Measurements from ENCODE around the gene CBX8. TPM values are rescaled to one million over a fixed set of nuclear protein-coding genes. Genes with fewer than 3 reads are reported as not detected.
"Not testable (repeated sequence)": the region's sequence is repeated elsewhere in the genome, so short reads cannot be mapped to it uniquely, and the experiment has no call there.

CBX8 gene
- total RNA-seq, 4 donors from 2014 or later = 0.84 to 4.2 (median 0.87) TPM; not detected in 1

DNA sequence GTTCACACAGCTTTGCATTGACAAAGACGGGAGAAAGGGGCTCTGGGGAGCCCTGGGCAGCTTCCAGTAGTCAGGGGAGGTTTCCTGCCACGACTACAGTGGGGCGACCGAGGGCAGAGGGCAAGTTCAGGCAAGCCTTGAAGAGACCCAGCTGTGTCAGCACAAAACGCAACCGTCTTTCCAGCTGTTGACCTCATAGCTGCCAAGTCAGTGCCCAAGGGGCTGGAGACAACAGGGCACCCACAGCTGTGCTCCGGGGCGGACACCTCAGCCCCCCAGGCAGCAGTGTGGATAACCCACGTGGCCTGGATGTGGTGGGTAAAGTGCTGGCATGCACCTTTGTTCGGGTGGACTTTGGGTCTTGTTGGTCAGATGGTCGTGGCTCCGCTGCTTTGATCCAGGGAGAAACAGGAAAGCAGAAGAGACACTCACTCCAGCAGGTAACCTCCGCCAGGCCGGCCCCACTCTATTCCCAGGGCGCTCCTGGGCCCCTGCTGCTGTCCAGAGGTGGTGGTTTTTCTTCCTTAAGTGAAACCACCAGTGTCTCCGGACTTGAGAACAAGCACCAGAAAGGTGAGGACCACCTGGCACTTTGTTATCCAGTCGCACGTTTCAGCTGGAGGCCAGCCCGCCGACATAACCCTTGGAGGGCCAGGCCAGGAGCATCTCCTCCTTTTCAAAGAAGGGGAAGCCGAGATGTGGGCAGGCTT lies 36.5 kb downstream of the CBX8 start:
- 70 to 74% methylated on average over 20 of the region's 21 CpGs for WGBS, 2 donors

DNA sequence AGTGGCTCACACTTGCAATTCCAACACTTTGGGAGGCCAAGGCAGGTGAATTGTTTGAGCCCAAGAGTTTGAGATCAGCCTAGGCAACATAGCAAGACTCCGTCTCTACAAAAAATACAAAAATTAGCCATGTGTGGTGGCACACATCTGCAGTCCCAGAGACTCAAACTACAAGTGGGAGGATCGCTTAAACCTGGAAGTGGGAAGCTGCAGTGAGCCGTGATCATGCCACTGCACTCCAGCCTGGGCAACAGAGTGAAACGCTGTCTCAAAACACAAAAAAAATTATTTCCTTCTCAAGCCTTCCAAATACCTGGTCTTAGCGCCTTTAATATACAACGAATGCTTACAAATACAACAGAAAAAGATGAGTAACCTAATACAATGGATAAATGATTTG lies 38.6 kb downstream of the CBX8 start:
- peaks cover 0 to 36% of the 10 kb centered on the region in 2 donors for H3K27me3 ChIP-seq
- DNase-seq (ENCODE audit: low spot score in 2 of 2) = no peak
- WGBS, 2 donors = 93 to 94% methylated on average over 6 of the region's 6 CpGs
- H3K4me1 ChIP-seq = no peaks in the 10 kb centered on the region
- H3K9me3 ChIP-seq = no peaks in the 10 kb centered on the region
- no peak overlapping the region for H3K27ac ChIP-seq
- H3K36me3 ChIP-seq = no peaks in the 10 kb centered on the region
- H3K4me3 ChIP-seq = no peak overlapping the region
- TF ChIP-seq, protein P1, sequence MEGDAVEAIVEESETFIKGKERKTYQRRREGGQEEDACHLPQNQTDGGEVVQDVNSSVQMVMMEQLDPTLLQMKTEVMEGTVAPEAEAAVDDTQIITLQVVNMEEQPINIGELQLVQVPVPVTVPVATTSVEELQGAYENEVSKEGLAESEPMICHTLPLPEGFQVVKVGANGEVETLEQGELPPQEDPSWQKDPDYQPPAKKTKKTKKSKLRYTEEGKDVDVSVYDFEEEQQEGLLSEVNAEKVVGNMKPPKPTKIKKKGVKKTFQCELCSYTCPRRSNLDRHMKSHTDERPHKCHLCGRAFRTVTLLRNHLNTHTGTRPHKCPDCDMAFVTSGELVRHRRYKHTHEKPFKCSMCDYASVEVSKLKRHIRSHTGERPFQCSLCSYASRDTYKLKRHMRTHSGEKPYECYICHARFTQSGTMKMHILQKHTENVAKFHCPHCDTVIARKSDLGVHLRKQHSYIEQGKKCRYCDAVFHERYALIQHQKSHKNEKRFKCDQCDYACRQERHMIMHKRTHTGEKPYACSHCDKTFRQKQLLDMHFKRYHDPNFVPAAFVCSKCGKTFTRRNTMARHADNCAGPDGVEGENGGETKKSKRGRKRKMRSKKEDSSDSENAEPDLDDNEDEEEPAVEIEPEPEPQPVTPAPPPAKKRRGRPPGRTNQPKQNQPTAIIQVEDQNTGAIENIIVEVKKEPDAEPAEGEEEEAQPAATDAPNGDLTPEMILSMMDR (IDR thresholded peaks at IDR 0.05) = no peak
- no peak for TF ChIP-seq EP300 (IDR thresholded peaks at IDR 0.05)
- TF ChIP-seq POLR2A (IDR thresholded peaks at IDR 0.05) = no peak

More for the DNA sequence above, 36.5 kb downstream of the CBX8 start:
- no peak for DNase-seq (ENCODE audit: low spot score in 2 of 2)
- Histone ChIP-seq H3K27ac (no peak overlapping the region), H3K4me1 (no peaks in the 10 kb centered on the region), H3K9me3 (no peaks in the 10 kb centered on the region), H3K4me3 (no peak overlapping the region), H3K36me3 (no peaks in the 10 kb centered on the region), H3K27me3 (peaks cover 0 to 25% of the 10 kb centered on the region in 2 donors)
- TF ChIP-seq EP300 (IDR thresholded peaks at IDR 0.05) = no peak
- no peak for TF ChIP-seq POLR2A (IDR thresholded peaks at IDR 0.05)
- TF ChIP-seq, protein P1 (IDR thresholded peaks at IDR 0.05) = no peak

DNA sequence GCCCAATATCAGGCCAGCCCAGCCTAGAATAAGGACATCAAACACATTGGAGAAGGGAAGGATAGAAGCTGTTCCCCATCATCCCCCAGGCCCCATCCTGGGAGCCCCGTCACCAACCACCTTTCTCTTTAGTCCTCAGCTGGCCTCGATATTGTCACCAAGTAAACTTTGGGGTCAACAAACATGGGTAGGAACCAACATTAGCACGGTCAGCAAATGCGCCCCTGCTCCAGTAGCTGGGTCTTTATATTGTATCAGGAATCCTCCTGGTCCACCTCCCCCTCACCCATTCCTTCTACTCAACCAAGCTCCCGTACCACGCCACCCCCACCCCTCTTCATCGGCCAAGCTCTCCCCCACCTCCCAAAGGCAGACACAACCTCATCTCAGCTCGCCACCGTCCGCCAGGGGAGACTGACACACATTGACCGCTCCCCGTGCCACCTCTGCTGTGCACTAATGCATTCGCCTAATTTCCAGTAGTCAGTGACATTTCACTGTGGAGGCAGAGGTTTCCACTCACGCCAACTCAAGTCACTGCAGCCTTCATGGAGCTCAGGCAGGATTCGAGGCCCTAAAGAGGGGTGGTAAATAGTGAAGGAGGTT lies 39.6 kb downstream of the CBX8 start:
- DNase-seq (ENCODE audit: low spot score in 2 of 2) = no peak
- no peak for TF ChIP-seq POLR2A (IDR thresholded peaks at IDR 0.05)
- TF ChIP-seq, protein P1 (IDR thresholded peaks at IDR 0.05) = no peak
- TF ChIP-seq EP300 (IDR thresholded peaks at IDR 0.05) = no peak
- H3K36me3 ChIP-seq = no peaks in the 10 kb centered on the region
- H3K9me3 ChIP-seq = no peaks in the 10 kb centered on the region
- H3K4me1 ChIP-seq = no peaks in the 10 kb centered on the region
- H3K27ac ChIP-seq = no peak overlapping the region
- H3K27me3 ChIP-seq = peaks cover 0 to 46% of the 10 kb centered on the region in 2 donors
- H3K4me3 ChIP-seq = no peak overlapping the region
- WGBS, 2 donors = 90 to 95% methylated on average over 15 of the region's 15 CpGs

DNA sequence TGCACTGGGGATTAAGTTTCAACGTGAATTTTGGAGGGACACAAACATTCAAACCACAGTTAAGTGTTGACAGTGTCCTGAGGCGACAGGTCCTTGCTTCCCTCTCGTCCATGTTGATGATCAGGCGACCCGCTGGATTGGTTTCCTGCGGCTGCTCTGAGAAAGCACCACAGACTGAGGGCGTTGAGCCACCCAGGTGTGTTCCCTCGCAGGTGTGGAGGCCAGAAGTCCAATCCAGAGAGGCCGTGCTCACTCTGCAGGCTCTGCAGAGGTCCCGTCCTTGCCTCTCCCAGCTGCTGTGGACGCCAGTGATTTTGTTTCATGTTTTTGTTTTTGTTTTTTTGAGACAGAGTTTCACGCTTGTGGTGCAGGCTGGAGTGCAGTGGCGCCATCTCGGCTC lies 41.3 kb downstream of the CBX8 start:
- Histone ChIP-seq H3K9me3 (no peaks in the 10 kb centered on the region), H3K4me3 (no peak overlapping the region), H3K4me1 (no peaks in the 10 kb centered on the region), H3K27ac (no peak overlapping the region), H3K27me3 (peaks cover 0 to 62% of the 10 kb centered on the region in 2 donors), H3K36me3 (no peaks in the 10 kb centered on the region)
- no peak for DNase-seq (ENCODE audit: low spot score in 2 of 2)
- WGBS, 2 donors = 88 to 89% methylated on average over 14 of the region's 14 CpGs
- TF ChIP-seq EP300 (IDR thresholded peaks at IDR 0.05) = no peak
- no peak for TF ChIP-seq POLR2A (IDR thresholded peaks at IDR 0.05)

DNA sequence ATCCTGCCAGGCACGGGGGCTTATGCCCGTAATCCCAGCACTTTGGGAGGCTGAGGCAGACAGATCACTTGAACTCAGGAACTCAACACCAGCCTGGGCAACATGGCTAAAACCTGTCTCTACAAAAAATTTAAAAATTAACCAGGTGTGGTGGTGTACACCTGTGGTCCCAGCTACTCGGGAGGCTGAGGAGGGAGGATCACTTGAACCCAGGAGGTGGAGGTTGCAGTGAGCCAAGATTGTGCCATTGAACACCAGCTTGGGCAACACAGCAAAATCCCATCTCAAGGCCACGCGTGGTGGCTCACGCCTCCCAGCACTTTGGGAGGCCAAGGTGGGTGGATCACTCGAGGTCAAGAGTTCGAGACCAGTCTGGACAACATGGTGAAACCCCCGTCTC lies 42.0 kb downstream of the CBX8 start:
- H3K4me1 ChIP-seq; DNase-seq (ENCODE audit: low spot score in 2 of 2); H3K9me3 ChIP-seq; H3K36me3 ChIP-seq; H3K27ac ChIP-seq; H3K4me3 ChIP-seq: not testable (repeated sequence)
- 90 to 95% methylated on average over 9 of the region's 9 CpGs for WGBS, 2 donors
- H3K27me3 ChIP-seq = peaks cover 0 to 69% of the 10 kb centered on the region in 2 donors

DNA sequence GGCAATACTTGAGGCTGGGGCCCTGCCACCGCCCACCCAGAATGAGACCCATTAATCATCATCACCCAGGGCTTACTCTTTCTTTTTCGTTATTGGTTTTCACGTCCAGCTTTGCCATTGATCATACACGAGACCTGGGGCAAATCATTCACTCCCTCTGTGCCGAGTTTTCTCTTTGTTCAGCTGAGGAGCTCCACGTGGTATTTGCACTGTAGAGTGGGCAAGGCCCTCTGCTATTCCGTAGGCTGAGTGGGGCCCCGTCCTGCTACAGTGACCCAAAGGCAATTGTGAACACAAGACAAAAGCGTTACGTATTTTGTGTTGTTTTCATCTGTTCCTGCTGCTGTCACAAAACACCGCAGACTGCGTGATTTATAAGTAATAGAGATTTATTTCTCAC lies 42.5 kb downstream of the CBX8 start:
- 60 to 62% methylated on average over 12 of the region's 12 CpGs for WGBS, 2 donors
- Histone ChIP-seq H3K4me1 (no peaks in the 10 kb centered on the region), H3K9me3 (no peaks in the 10 kb centered on the region), H3K4me3 (no peak overlapping the region), H3K36me3 (no peaks in the 10 kb centered on the region), H3K27me3 (peaks cover 0 to 75% of the 10 kb centered on the region in 2 donors), H3K27ac (no peak overlapping the region)
- TF ChIP-seq, protein P1 (IDR thresholded peaks at IDR 0.05) = no peak
- TF ChIP-seq EP300 (IDR thresholded peaks at IDR 0.05) (no peak), POLR2A (IDR thresholded peaks at IDR 0.05) (no peak)
- no peak for DNase-seq (ENCODE audit: low spot score in 2 of 2)
